Transverse colon (tissue), 4 donors: ENCODE results near the gene ADAMTS19. TPM values are rescaled to one million over a fixed set of nuclear protein-coding genes. Genes with fewer than 3 reads are reported as not detected.

ENCODE experiments used
- DNase-seq: peaks from one replicate; pipeline ENCODE4 v3.0.0-alpha.2; 2019
- H3K27ac ChIP-seq, 4 donors: fragments of 200-600 bp; sonication (generic); 2 replicates each; pipeline ENCODE4 v1.5.1; 2016 to 2018; ENCODE audit warnings: inconsistent platforms in 4 of 4
- H3K27me3 ChIP-seq: fragments of 200-600 bp; sonication (generic); 2 replicates; pipeline ENCODE4 v1.5.1; 2017; ENCODE audit warnings: inconsistent platforms
- H3K36me3 ChIP-seq, 4 donors: fragments of 200-600 bp; sonication (generic); 2 replicates each; pipeline ENCODE4 v1.5.1; 2017 to 2019; ENCODE audit warnings: inconsistent platforms in 4 of 4
- H3K4me1 ChIP-seq, 4 donors: fragments of 200-600 bp; sonication (generic); 2 replicates each; pipeline ENCODE4 v1.5.1; 2017 to 2020; ENCODE audit warnings: inconsistent platforms in 4 of 4
- H3K4me3 ChIP-seq, 4 donors: fragments of 200-600 bp; sonication (generic); 1 replicate in 1 of 4; 2 replicates in 3 of 4; pipeline versions ENCODE4 v1.5.1 to v1.6.1; 2017 to 2019; ENCODE audit warnings: inconsistent platforms in 4 of 4
- H3K9me3 ChIP-seq, 2 donors: fragments of 200-600 bp; sonication (generic); 2 replicates each; pipeline ENCODE4 v1.5.1; 2017 to 2019; ENCODE audit warnings: inconsistent platforms in 2 of 2
- EP300 ChIP-seq: sonication (generic); formaldehyde crosslinking; IDR thresholded peaks from one replicate; pipeline ENCODE4 v1.6.1; 2017; ENCODE audit warnings: antibody characterized with exemption, low read depth
- POLR2A ChIP-seq: fragments of 450-650 bp; IDR thresholded peaks from one replicate; pipeline ENCODE4 v1.6.1; 2016; ENCODE audit warnings: antibody characterized with exemption, mild to moderate bottlenecking, moderate library complexity
- POLR2AphosphoS5 ChIP-seq, 3 donors: sonication (generic); formaldehyde crosslinking; IDR thresholded peaks; one replicate each; pipeline ENCODE4 v1.6.1; 2016; ENCODE audit warnings: antibody characterized with exemption in 3 of 3
- WGBS, 2 donors: methylation state at CpG; one replicate each; pipeline ENCODE4 v1.1.5; 2018; ENCODE audit warnings: low coverage in 1 of 2; 5-methylcytosine and 5-hydroxymethylcytosine counted together
- in situ Hi-C, 4 donors: fragments of 200-750 bp; cut with MboI; loops; one replicate each; pipeline versions ENCODE4 v1.15.0 to v1.15.1; 2017; ENCODE audit warnings: low sequenced_read_pairs in 3 of 4, low pct_ligation_motif_present in 1 of 4, low pct_unique_long_range_greater_than_20kb in 1 of 4
- intact Hi-C: fragments of 100-400 bp; cut with DNase I; formaldehyde crosslinking; loops from one replicate; pipeline ENCODE4 v1.15.1; 2023; ENCODE audit warnings: low total_unique reads
- total RNA-seq, 4 donors: library from RNA; depleted of rRNA; stranded (reverse); fragments of >200 nt; gene quantifications; one replicate each; pipeline ENCODE4 v1.1.0, GENCODE V29; 2016
- TF ChIP-seq, protein P1 (sequence below), 5 experiments: fragments of 200-600 bp in 3 of 5; fragments of 450-650 bp in 2 of 5; sonication (generic) in 3 of 5; IDR thresholded peaks; 1 replicate in 2 of 5; 2 replicates in 3 of 5; pipeline ENCODE4 v1.5.1; 2016 to 2017; ENCODE audit warnings: antibody characterized with exemption in 5 of 5, inconsistent platforms in 3 of 5, mild to moderate bottlenecking in 2 of 5, moderate library complexity in 1 of 5

ADAMTS19 gene
- total RNA-seq, 4 donors from 2014 or later = 0.16 to 0.96 TPM; not detected in 2

GRCh38 chr5:129763651-129764050 lies 303.6 kb downstream of the ADAMTS19 start:
- Histone ChIP-seq H3K4me1 (peaks cover 0 to 2% (median 0%) of the 10 kb centered on the region in 4 donors), H3K36me3 (no peaks in the 10 kb centered on the region), H3K4me3 (no peak overlapping the region), H3K27me3 (no peaks in the 10 kb centered on the region), H3K27ac (no peak overlapping the region), H3K9me3 (no peaks in the 10 kb centered on the region)
- TF ChIP-seq, protein P1, sequence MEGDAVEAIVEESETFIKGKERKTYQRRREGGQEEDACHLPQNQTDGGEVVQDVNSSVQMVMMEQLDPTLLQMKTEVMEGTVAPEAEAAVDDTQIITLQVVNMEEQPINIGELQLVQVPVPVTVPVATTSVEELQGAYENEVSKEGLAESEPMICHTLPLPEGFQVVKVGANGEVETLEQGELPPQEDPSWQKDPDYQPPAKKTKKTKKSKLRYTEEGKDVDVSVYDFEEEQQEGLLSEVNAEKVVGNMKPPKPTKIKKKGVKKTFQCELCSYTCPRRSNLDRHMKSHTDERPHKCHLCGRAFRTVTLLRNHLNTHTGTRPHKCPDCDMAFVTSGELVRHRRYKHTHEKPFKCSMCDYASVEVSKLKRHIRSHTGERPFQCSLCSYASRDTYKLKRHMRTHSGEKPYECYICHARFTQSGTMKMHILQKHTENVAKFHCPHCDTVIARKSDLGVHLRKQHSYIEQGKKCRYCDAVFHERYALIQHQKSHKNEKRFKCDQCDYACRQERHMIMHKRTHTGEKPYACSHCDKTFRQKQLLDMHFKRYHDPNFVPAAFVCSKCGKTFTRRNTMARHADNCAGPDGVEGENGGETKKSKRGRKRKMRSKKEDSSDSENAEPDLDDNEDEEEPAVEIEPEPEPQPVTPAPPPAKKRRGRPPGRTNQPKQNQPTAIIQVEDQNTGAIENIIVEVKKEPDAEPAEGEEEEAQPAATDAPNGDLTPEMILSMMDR (IDR thresholded peaks at IDR 0.05) = no peak
- TF ChIP-seq EP300 (no peak), POLR2AphosphoS5 (IDR thresholded peaks at IDR 0.05) (no peak), POLR2A (no peak)
- intact Hi-C loops (no loop called here), in situ Hi-C loops (loop anchor here in 3 of 4 donors (25.0 kb wide), 2 partner anchors 851 to 1551 kb away; no protein-coding TSS in a partner anchor)
- no peak for DNase-seq
- 94 to 100% methylated on average over 1 of the region's 1 CpG for whole genome bisulfite sequencing, 2 donors

DNA sequence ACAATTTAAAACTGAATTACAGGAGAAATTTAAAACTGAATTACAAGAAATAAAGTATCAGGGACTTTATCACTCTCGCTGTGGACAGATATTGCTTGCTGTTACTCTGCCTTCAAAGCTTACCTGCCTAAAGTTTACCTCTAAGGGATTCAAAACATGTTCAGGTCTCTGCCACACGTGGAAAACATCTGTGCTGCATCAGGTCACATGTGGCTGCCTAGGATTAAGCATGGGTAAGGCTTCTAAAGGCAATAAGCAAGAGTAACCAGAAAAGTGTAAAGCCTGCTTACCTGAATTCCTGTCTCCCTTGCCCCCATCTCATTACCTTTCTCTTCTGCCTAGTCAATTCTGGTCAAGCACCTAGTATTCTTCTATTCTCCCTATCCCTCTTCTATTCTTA lies 306.7 kb downstream of the ADAMTS19 start:
- intact Hi-C loops (no loop called here), in situ Hi-C loops (loop anchor here in 3 of 4 donors (25.0 kb wide), 2 partner anchors 854 to 1554 kb away; no protein-coding TSS in a partner anchor)
- Histone ChIP-seq H3K9me3 (no peaks in the 10 kb centered on the region), H3K27me3 (no peaks in the 10 kb centered on the region), H3K4me1 (peaks cover 0 to 3% (median 0%) of the 10 kb centered on the region in 4 donors), H3K4me3 (no peak overlapping the region), H3K27ac (no peak overlapping the region), H3K36me3 (no peaks in the 10 kb centered on the region)
- WGBS, 2 donors = 62 to 91% methylated on average over 1 to 2 of the region's 2 CpGs
- no peak for DNase-seq
- TF ChIP-seq POLR2AphosphoS5 (IDR thresholded peaks at IDR 0.05) = no peak
- TF ChIP-seq EP300 = no peak
- TF ChIP-seq POLR2A = no peak
- TF ChIP-seq, protein P1 (IDR thresholded peaks at IDR 0.05) = no peak

DNA sequence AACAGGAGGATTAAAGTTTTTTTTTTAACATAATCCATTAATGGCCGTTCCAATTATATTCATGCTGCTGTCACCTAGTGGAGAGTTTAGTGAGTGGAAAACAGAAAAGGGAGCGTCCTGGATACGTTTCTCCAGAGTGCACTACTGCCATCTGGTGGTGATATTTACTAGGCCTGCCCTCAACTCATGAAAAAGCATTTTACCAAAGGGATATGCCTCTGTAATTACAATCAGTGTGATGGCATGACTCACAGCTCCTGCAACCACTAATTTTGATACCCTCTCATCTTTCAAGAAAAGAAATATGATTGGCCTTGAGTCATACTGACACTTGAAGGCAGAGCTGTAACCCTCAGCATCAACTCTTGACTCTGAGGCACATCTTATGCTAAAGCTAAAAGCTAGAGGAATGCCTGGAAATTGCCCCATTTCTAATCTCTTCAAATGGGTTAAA lies 307.9 kb downstream of the ADAMTS19 start:
- Histone ChIP-seq H3K27me3 (no peaks in the 10 kb centered on the region), H3K36me3 (no peaks in the 10 kb centered on the region), H3K27ac (no peak overlapping the region), H3K4me3 (no peak overlapping the region), H3K9me3 (no peaks in the 10 kb centered on the region), H3K4me1 (peaks cover 0 to 3% (median 0%) of the 10 kb centered on the region in 4 donors)
- intact Hi-C loops (no loop called here), in situ Hi-C loops (loop anchor here in 3 of 4 donors (25.0 kb wide), 2 partner anchors 856 to 1556 kb away; no protein-coding TSS in a partner anchor)
- TF ChIP-seq POLR2A (no peak), POLR2AphosphoS5 (IDR thresholded peaks at IDR 0.05) (no peak)
- TF ChIP-seq, protein P1 (IDR thresholded peaks at IDR 0.05) = peak; percentile 93 to 97 (median 96)
- 0 to 1% methylated on average over 3 of the region's 3 CpGs for WGBS, 2 donors
- peak; percentile 68 for DNase-seq

DNA sequence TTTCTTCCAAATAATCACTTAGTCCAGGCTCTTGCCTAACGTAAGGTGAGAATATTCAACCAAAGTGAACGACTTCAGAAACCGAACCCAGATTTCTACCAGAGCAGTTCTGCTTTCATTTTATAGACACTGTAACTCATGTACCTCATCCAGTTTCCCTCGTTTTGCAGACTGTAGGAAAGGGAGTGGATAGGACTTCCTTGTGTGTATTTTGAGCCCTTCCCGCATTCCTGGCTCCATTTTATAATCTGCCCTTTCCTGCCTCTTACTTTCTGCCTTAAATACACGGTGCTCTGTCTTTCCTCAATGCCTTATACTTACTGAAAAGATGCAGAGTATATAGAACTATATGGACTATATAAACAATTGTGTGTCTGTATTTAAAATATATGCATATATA lies 308.6 kb downstream of the ADAMTS19 start:
- in situ Hi-C loops (loop anchor here in 3 of 4 donors (25.0 kb wide), 2 partner anchors 856 to 1556 kb away; no protein-coding TSS in a partner anchor), intact Hi-C loops (no loop called here)
- no peak for DNase-seq
- no peaks in the 10 kb centered on the region for H3K9me3 ChIP-seq
- H3K27me3 ChIP-seq = no peaks in the 10 kb centered on the region
- peaks cover 0 to 3% (median 0%) of the 10 kb centered on the region in 4 donors for H3K4me1 ChIP-seq
- no peak overlapping the region for H3K27ac ChIP-seq
- WGBS, 2 donors = 57 to 61% methylated on average over 6 of the region's 6 CpGs
- H3K36me3 ChIP-seq = no peaks in the 10 kb centered on the region
- no peak overlapping the region for H3K4me3 ChIP-seq
- TF ChIP-seq, protein P1 (IDR thresholded peaks at IDR 0.05) = no peak
- no peak for TF ChIP-seq POLR2A
- TF ChIP-seq POLR2AphosphoS5 (IDR thresholded peaks at IDR 0.05) = no peak
- no peak for TF ChIP-seq EP300
